SK-N-MC (cell line): Measurements from ENCODE around the gene MAGI2.

Experiments
- EZH2 ChIP-seq: fragments of 200-600 bp; sonication (generic); IDR thresholded peaks from one replicate; pipeline ENCODE4 v1.6.1; 2017; ENCODE audit warnings: antibody characterized with exemption
- FOXP2 ChIP-seq: optimal IDR thresholded peaks from 2 replicates; pipeline ENCODE3; 2011; ENCODE audit warnings: mild to moderate bottlenecking, moderate library complexity; ENCODE audit not compliant: insufficient read depth; ENCODE audit errors: extremely low read length, control extremely low read depth
- POLR2AphosphoS5 ChIP-seq: IDR thresholded peaks from 2 replicates; pipeline ENCODE4 v1.6.1; 2012; ENCODE audit warnings: mild to moderate bottlenecking, low read depth, low read length, borderline replicate concordance

DNA sequence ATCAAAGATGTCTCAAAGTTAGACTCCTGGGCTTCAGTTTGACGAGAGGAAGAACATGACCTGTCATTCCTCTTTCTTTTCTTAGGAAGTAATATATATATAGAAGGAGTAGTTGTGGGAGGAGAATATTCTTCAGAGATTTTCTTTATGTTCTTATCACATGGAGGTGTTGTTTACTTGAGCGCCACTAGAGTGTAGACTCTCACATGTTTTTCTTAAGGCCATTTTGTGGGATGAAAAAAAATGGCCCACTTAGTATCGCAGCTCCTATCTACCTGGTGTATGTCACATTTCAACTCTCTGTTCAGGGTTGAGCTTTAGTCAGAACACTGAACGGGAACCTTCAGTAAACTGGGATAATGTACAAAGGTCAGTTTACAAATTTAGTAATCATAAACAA lies 1009.7 kb downstream of the MAGI2 start:
- TF ChIP-seq POLR2AphosphoS5 = no peak
- TF ChIP-seq EZH2 = no peak
- TF ChIP-seq FOXP2 = no peak
